ENCODE measurements around the gene GRIN2A.

GRCh38 chr16:9807302-9807701 is 374.9 kb downstream of the GRIN2A start:
- TF ChIP-seq EZH2 (IDR thresholded peaks at IDR 0.05; ENCODE audit: borderline replicate concordance, insufficient read depth, low read depth, low read length, poor library complexity, severe bottlenecking), result no peak
- TF ChIP-seq, protein P1, sequence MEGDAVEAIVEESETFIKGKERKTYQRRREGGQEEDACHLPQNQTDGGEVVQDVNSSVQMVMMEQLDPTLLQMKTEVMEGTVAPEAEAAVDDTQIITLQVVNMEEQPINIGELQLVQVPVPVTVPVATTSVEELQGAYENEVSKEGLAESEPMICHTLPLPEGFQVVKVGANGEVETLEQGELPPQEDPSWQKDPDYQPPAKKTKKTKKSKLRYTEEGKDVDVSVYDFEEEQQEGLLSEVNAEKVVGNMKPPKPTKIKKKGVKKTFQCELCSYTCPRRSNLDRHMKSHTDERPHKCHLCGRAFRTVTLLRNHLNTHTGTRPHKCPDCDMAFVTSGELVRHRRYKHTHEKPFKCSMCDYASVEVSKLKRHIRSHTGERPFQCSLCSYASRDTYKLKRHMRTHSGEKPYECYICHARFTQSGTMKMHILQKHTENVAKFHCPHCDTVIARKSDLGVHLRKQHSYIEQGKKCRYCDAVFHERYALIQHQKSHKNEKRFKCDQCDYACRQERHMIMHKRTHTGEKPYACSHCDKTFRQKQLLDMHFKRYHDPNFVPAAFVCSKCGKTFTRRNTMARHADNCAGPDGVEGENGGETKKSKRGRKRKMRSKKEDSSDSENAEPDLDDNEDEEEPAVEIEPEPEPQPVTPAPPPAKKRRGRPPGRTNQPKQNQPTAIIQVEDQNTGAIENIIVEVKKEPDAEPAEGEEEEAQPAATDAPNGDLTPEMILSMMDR (IDR thresholded peaks at IDR 0.05), result no peak
